Colonic mucosa (tissue), 4 donors: ENCODE data around the gene CALML5. TPM values are rescaled to one million over a fixed set of nuclear protein-coding genes. Genes with fewer than 3 reads are reported as not detected.

Experiments
- DNase-seq: peaks from one replicate; pipeline ENCODE4 v3.0.0-alpha.2; 2020
- H3K27ac ChIP-seq: fragments of 200-600 bp; one replicate; pipeline ENCODE4 v1.8.0; 2021
- H3K27me3 ChIP-seq: fragments of 200-600 bp; one replicate; pipeline ENCODE4 v1.8.0; 2021
- H3K36me3 ChIP-seq: fragments of 200-600 bp; one replicate; pipeline ENCODE4 v1.8.0; 2021
- H3K4me1 ChIP-seq: fragments of 200-600 bp; one replicate; pipeline ENCODE4 v1.8.0; 2021; ENCODE audit warnings: mild to moderate bottlenecking
- H3K4me3 ChIP-seq: fragments of 200-600 bp; one replicate; pipeline ENCODE4 v1.8.0; 2021
- H3K9ac ChIP-seq, 2 donors: one replicate each; pipeline ENCODE4 v1.7.0; 2013; ENCODE audit warnings: control low read depth in 2 of 2, low read depth in 2 of 2, low read length in 2 of 2
- H3K9me3 ChIP-seq: fragments of 200-600 bp; one replicate; pipeline ENCODE4 v1.8.0; 2021
- intact Hi-C: fragments of 100-400 bp; cut with DNase I; formaldehyde crosslinking; loops from one replicate; pipeline ENCODE4 v1.14.1; 2022
- total RNA-seq, 2 donors: library from RNA; stranded (reverse); fragmentation: NEBNext Ultra II Directional in 1 of 2; extraction: Animal tissue kit (Norgen Biotek cat#: 25700) in 1 of 2; gene quantifications; one replicate each; pipeline ENCODE4 v1.2.1, GENCODE V29; 2021
- TF ChIP-seq, protein P1 (sequence below): fragments of 200-600 bp; IDR thresholded peaks from one replicate; pipeline ENCODE4 v1.8.0; 2022; ENCODE audit warnings: antibody characterized with exemption, mild to moderate bottlenecking
- donor health status: healthy.
- donor health status: DM: no; HTN: no; CAD: no.
- donor health status: DM: no; HTN: no; CAD: no.

Gene CALML5
- total RNA-seq, 2 donors from 2014 or later: not detected

DNA sequence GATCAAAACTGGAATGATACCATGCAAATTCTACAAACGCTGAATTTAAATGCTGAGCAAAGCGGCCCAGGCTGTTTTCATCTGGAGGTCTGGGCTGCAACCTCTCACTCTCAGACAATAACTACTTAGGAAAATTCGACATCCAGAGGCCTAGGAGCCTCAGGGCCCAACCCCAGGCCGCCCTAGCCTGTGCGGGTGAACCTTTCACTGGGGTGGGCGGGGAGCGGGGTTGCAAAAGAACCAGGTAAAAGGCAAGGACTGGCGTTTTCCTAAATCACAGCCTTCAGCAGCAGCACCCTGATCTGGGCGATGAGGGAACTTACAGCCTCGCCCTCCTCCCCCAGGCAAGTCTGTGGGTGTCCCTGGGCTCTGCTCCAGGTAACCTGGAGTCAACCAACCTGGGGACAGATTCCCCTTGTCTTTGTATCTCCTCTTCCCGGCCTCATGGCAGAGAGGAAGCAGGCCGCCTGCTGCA lies 33.4 kb downstream of the CALML5 start:
- Histone ChIP-seq H3K4me1 (peaks cover 15% of the 10 kb centered on the region), H3K9ac (peak overlapping the region; percentile 66 to 86)
- peak; percentile 51 for DNase-seq

DNA sequence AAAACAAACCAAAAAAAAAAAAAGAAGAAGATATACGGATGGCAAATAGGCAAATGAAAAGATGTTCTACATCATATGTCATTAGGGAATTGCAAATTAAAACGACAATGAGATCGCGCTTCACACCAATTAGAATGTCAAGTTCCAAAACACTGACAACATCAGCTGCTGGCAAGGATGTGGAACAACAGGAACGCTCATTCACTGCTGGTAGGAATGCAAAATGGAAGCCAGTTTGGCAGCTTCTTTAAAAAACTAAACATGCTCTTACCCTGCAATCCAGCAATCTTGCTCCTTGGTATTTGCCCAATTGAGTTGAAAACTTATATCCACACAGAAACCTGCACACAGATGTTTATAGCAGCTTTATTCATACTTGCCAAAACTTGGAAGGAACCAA lies 34.8 kb downstream of the CALML5 start:
- no peak overlapping the region for H3K9ac ChIP-seq
- TF ChIP-seq, protein P1, sequence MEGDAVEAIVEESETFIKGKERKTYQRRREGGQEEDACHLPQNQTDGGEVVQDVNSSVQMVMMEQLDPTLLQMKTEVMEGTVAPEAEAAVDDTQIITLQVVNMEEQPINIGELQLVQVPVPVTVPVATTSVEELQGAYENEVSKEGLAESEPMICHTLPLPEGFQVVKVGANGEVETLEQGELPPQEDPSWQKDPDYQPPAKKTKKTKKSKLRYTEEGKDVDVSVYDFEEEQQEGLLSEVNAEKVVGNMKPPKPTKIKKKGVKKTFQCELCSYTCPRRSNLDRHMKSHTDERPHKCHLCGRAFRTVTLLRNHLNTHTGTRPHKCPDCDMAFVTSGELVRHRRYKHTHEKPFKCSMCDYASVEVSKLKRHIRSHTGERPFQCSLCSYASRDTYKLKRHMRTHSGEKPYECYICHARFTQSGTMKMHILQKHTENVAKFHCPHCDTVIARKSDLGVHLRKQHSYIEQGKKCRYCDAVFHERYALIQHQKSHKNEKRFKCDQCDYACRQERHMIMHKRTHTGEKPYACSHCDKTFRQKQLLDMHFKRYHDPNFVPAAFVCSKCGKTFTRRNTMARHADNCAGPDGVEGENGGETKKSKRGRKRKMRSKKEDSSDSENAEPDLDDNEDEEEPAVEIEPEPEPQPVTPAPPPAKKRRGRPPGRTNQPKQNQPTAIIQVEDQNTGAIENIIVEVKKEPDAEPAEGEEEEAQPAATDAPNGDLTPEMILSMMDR: no peak
- H3K4me1 ChIP-seq: peaks cover 15% of the 10 kb centered on the region
- no peaks in the 10 kb centered on the region for H3K27me3 ChIP-seq
- DNase-seq: peak; percentile 6
- H3K4me3 ChIP-seq: no peak overlapping the region
- no peaks in the 10 kb centered on the region for H3K36me3 ChIP-seq
- H3K27ac ChIP-seq: no peak overlapping the region
- H3K9me3 ChIP-seq: no peaks in the 10 kb centered on the region
- intact Hi-C loops: no loop called here

More for the DNA sequence above, 33.4 kb downstream of the CALML5 start:
- intact Hi-C loops: no loop called here
- Histone ChIP-seq H3K27me3 (no peaks in the 10 kb centered on the region), H3K27ac (peak overlapping the region; percentile 90), H3K9me3 (no peaks in the 10 kb centered on the region), H3K4me3 (no peak overlapping the region), H3K36me3 (no peaks in the 10 kb centered on the region)
- TF ChIP-seq, protein P1: no peak

DNA sequence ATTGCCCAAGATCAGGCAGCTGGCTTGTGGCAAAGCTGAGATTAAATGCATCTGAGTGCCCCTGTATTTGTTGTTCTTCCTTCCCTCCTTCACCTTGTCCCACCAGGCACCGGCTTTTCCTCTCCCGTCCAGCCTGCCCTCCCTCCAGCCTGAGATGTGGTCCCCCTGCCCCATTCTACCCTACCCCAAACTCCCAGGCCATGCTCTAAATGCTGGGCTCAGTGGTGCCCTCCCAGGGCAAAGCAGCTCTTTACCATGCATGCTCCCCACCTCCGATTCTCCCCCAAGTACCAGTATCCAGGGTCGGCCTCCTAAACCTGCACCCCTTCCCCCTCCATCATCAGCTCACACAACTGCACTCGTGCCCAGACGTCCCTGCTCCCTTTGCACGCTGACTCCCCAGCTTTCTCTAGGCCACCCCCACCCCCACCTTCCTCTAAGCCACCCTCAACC lies 36.5 kb downstream of the CALML5 start:
- intact Hi-C loops: no loop called here
- no peaks in the 10 kb centered on the region for H3K36me3 ChIP-seq
- no peak overlapping the region for H3K4me3 ChIP-seq
- peak; percentile 16 for DNase-seq
- H3K9ac ChIP-seq: no peak overlapping the region
- H3K27ac ChIP-seq: no peak overlapping the region
- peaks cover 15% of the 10 kb centered on the region for H3K4me1 ChIP-seq
- H3K27me3 ChIP-seq: no peaks in the 10 kb centered on the region
- TF ChIP-seq, protein P1: no peak
- no peaks in the 10 kb centered on the region for H3K9me3 ChIP-seq

DNA sequence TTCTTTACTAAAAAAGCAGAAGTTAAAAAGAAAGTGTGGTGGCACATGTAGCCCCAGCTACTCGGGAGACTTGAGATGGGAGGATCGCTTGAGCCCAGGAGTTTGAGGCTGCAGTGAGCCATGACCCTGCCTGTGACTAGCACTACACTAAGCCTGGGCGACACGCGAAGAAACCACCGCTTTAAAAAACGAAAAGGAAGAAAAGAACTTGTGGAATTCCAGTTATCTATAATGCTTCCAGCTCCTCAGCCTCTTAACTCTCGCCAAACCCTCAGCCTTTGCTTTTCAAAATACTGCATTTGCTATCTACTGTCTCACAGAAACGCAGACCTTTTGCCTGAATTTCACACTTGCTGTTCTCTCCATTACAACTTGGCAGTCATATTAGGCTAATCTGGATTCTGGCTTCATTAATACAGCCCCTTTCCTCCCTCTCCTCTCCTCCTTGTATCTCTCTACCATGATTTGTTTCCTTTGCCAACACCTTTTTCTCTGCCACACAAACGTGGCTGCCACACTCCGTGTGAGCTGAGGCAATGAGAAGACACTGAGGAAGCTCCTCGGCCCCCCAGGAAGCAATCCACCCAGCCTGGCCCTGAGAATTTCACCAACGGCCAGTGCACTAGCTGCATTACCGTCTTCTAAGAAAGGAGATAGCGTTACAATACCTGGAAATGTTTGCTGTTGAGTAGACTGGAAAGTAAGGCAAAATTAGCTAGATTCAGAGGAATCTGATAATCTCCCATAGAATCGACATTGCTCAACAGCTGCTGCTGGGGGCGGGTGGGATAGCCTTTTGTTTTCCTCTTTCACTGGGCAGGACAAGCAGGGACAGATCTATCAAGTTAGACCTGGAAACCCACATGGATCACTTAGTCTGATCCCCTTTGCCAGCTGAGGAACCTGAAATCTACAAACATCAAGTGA lies 37.2 kb downstream of the CALML5 start:
- Histone ChIP-seq H3K27ac (no peak overlapping the region), H3K27me3 (no peaks in the 10 kb centered on the region), H3K4me1 (peaks cover 8% of the 10 kb centered on the region), H3K9ac (no peak overlapping the region), H3K4me3 (no peak overlapping the region), H3K36me3 (no peaks in the 10 kb centered on the region), H3K9me3 (no peaks in the 10 kb centered on the region)
- intact Hi-C loops: no loop called here
- peak; percentile 13 for DNase-seq
- TF ChIP-seq, protein P1: no peak

DNA sequence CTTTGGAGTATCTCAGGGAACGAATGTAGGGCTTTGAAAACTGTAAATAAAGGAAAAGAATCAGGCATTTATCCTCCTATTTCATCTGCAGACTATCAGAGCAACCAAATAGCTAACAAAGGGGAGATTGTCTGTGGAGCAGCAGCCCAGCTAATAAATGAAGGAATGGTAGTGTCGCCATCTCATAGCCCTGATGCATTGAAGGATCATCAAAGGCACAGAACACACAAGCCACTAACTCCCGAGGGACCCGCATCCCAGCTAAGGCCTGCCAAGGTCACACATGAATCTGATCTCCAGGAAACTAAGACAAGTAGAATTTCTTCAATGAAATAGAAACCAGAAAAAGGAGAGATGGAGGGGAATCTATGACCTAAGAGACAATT lies 38.2 kb downstream of the CALML5 start:
- Histone ChIP-seq H3K4me3 (no peak overlapping the region), H3K27me3 (no peaks in the 10 kb centered on the region), H3K27ac (no peak overlapping the region), H3K9me3 (no peaks in the 10 kb centered on the region), H3K36me3 (peaks cover 6% of the 10 kb centered on the region), H3K9ac (no peak overlapping the region), H3K4me1 (peaks cover 3% of the 10 kb centered on the region)
- TF ChIP-seq, protein P1: no peak
- DNase-seq: peak; percentile 15
- intact Hi-C loops: no loop called here
